Cardiac muscle cell (in vitro differentiated cells and primary cell): ENCODE measurements around the gene AGR3. TPM values are rescaled to one million over a fixed set of nuclear protein-coding genes. Genes with fewer than 3 reads are reported as not detected.
A peak's percentile ranks its signal among the peaks of the same experiment; 100 is the strongest.

Experiments used
- DNase-seq, 2 donors: peaks; one replicate each; pipeline versions ENCODE4 v3.0.0 to v3.0.0-alpha.2; 2010 to 2017; ENCODE audit warnings: low read depth in 1 of 2, low spot score in 1 of 2
- H3K27ac ChIP-seq: fragments of 200-600 bp; sonication (generic); 2 replicates; pipeline ENCODE4 v1.5.1; 2016
- H3K27me3 ChIP-seq: fragments of 200-600 bp; sonication (generic); 2 replicates; pipeline ENCODE4 v1.6.0; 2016; ENCODE audit warnings: control low read depth
- H3K36me3 ChIP-seq: fragments of 200-600 bp; sonication (generic); 2 replicates; pipeline ENCODE4 v1.5.1; 2016; ENCODE audit warnings: control low read depth
- H3K4me1 ChIP-seq: fragments of 200-600 bp; sonication (generic); 2 replicates; pipeline ENCODE4 v1.8.1; 2017; ENCODE audit warnings: low read depth, mild to moderate bottlenecking, mixed run types
- H3K4me3 ChIP-seq: fragments of 200-600 bp; sonication (generic); 2 replicates; pipeline ENCODE4 v1.5.1; 2016; ENCODE audit warnings: mild to moderate bottlenecking
- H3K9me3 ChIP-seq: fragments of 200-600 bp; sonication (generic); 2 replicates; pipeline ENCODE4 v1.5.1; 2017; ENCODE audit warnings: low read depth, mild to moderate bottlenecking, control low read depth
- CTCF ChIP-seq: IDR thresholded peaks from 2 replicates; pipeline ENCODE4 v1.5.1; 2012; ENCODE audit warnings: low read depth, mild to moderate bottlenecking, low read length
- polyA plus RNA-seq: library from polyadenylated mRNA; unstranded; fragments of >200 nt; fragmentation: Nextera tagmentation; extraction: Ambion mirVana; gene quantifications from 2 replicates; pipeline ENCODE4 v1.2.1, GENCODE V29; 2016
- total RNA-seq: library from RNA; depleted of rRNA; stranded (reverse); fragments of >200 nt; gene quantifications from 2 replicates; pipeline ENCODE4 v1.2.3, GENCODE V29; 2016

AGR3 gene
- total and polyA plus RNA-seq, 2 experiments from 2014 or later: not detected

GRCh38 chr7:16851829-16852228 is 30.0 kb downstream of the AGR3 start:
- TF ChIP-seq CTCF: no peak
- DNase-seq: no peak
- no peaks in the 10 kb centered on the region for H3K36me3 ChIP-seq
- H3K27me3 ChIP-seq: no peaks in the 10 kb centered on the region
- no peak overlapping the region for H3K4me3 ChIP-seq
- no peak overlapping the region for H3K27ac ChIP-seq
- no peaks in the 10 kb centered on the region for H3K9me3 ChIP-seq
- peaks cover 12% of the 10 kb centered on the region for H3K4me1 ChIP-seq

- DNase-seq: no peak
- H3K4me3 ChIP-seq: no peak overlapping the region
- no peaks in the 10 kb centered on the region for H3K9me3 ChIP-seq
- H3K36me3 ChIP-seq: no peaks in the 10 kb centered on the region
- TF ChIP-seq CTCF: no peak
- peaks cover 20% of the 10 kb centered on the region for H3K4me1 ChIP-seq
- H3K27me3 ChIP-seq: no peaks in the 10 kb centered on the region
- no peak overlapping the region for H3K27ac ChIP-seq
Observed at GRCh38 chr7:16850614-16851466, 30.9 kb downstream of the AGR3 start.

GRCh38 chr7:16849296-16850148 is 32.3 kb downstream of the AGR3 start:
- H3K27ac ChIP-seq: no peak overlapping the region
- no peak for DNase-seq
- TF ChIP-seq CTCF: no peak

GRCh38 chr7:16847381-16847860 is 34.4 kb downstream of the AGR3 start:
- no peak for TF ChIP-seq CTCF
- no peaks in the 10 kb centered on the region for H3K36me3 ChIP-seq
- no peaks in the 10 kb centered on the region for H3K27me3 ChIP-seq
- H3K4me3 ChIP-seq: no peak overlapping the region
- peaks cover 20% of the 10 kb centered on the region for H3K4me1 ChIP-seq
- H3K27ac ChIP-seq: peak overlapping the region; percentile 40
- H3K9me3 ChIP-seq: no peaks in the 10 kb centered on the region
- DNase-seq: peak; percentile 2 to 55

More at GRCh38 chr7:16849296-16850148, 32.3 kb downstream of the AGR3 start:
- H3K4me3 ChIP-seq: no peak overlapping the region
- H3K4me1 ChIP-seq: peaks cover 20% of the 10 kb centered on the region
- H3K9me3 ChIP-seq: no peaks in the 10 kb centered on the region
- H3K36me3 ChIP-seq: no peaks in the 10 kb centered on the region
- no peaks in the 10 kb centered on the region for H3K27me3 ChIP-seq

GRCh38 chr7:16846601-16847165 is 35.1 kb downstream of the AGR3 start:
- Histone ChIP-seq H3K27ac (no peak overlapping the region), H3K4me3 (no peak overlapping the region), H3K4me1 (peaks cover 20% of the 10 kb centered on the region), H3K27me3 (no peaks in the 10 kb centered on the region), H3K9me3 (no peaks in the 10 kb centered on the region), H3K36me3 (no peaks in the 10 kb centered on the region)
- no peak for DNase-seq
- TF ChIP-seq CTCF: no peak
